Measurements from ENCODE around the gene CCM2L.

- TF ChIP-seq CTCF (IDR thresholded peaks at IDR 0.05) (no peak), POLR2A (IDR thresholded peaks at IDR 0.05) (no peak)
These were observed 70.5 kb downstream of the CCM2L start for GRCh38 chr20:32080783-32081182.
